Measurements from ENCODE around the gene IL1RL2. TPM values are rescaled to one million over a fixed set of nuclear protein-coding genes. Genes with fewer than 3 reads are reported as not detected.

IL1RL2 gene
- total RNA-seq, 1 experiment from 2014 or later: 0.11 TPM

GRCh38 chr2:102235042-102235473, 48.2 kb downstream of the IL1RL2 start:
- Histone ChIP-seq H3K9me3 (ENCODE audit: low read length) (no peaks in the 10 kb centered on the region), H2AFZ (ENCODE audit: low read length) (no peak overlapping the region), H3K4me2 (ENCODE audit: low read length) (no peak overlapping the region), H3K79me2 (ENCODE audit: low read length) (no peaks in the 10 kb centered on the region), H3K4me1 (ENCODE audit: insufficient read depth, low read length) (peaks cover 11% of the 10 kb centered on the region), H3K9me2 (replicated peaks; ENCODE audit: low read length) (no peaks in the 10 kb centered on the region), H3F3A (ENCODE audit: low read length, unreplicated experiment) (no peaks in the 10 kb centered on the region), H3K27me3 (ENCODE audit: low read length) (no peaks in the 10 kb centered on the region), H3K27ac (ENCODE audit: low read length) (no peak overlapping the region), H4K20me1 (ENCODE audit: low read length) (no peaks in the 10 kb centered on the region), H3K9ac (ENCODE audit: low read length) (no peak overlapping the region), H3K36me3 (ENCODE audit: low read depth, low read length) (no peaks in the 10 kb centered on the region), H3K4me3 (ENCODE audit: low read length) (no peak overlapping the region)
- intact Hi-C loops (cut with micrococcal nuclease): no loop called here
- POLR2A ChIA-PET (ENCODE audit: unreplicated experiment): no interaction called here
- DNase-seq: no peak
- no peak for TF ChIP-seq EZH2phosphoT487 (IDR thresholded peaks at IDR 0.05; ENCODE audit: borderline replicate concordance, low read length)
- TF ChIP-seq CTCF (conservative IDR thresholded peaks at IDR 0.05; ENCODE audit: low read depth, low read length): no peak
- no peak for TF ChIP-seq EZH2 (IDR thresholded peaks at IDR 0.05; ENCODE audit: low read length, unreplicated experiment)
- CTCF ChIA-PET: no interaction called here
- no TSS peak for BruUV-seq (replicated peaks)
- no peak for ATAC-seq

- no peak overlapping the region for H3K4me3 ChIP-seq (ENCODE audit: low read length)
- no peaks in the 10 kb centered on the region for H3K9me3 ChIP-seq (ENCODE audit: low read length)
- intact Hi-C loops (cut with micrococcal nuclease): no loop called here
- DNase-seq (peak; percentile 50), ATAC-seq (peak; percentile 59; the same call in 1 of the 2 replicates)
- no peaks in the 10 kb centered on the region for H3K79me2 ChIP-seq (ENCODE audit: low read length)
- H3K4me1 ChIP-seq (ENCODE audit: insufficient read depth, low read length): peaks cover 14% of the 10 kb centered on the region
- no TSS peak for BruUV-seq (replicated peaks)
- no peak overlapping the region for H3K9ac ChIP-seq (ENCODE audit: low read length)
- POLR2A ChIA-PET (ENCODE audit: unreplicated experiment): no interaction called here
- H3F3A ChIP-seq (ENCODE audit: low read length, unreplicated experiment): no peaks in the 10 kb centered on the region
- H3K9me2 ChIP-seq (replicated peaks; ENCODE audit: low read length): no peaks in the 10 kb centered on the region
- 0 out of 2 replicates have a peak overlapping the region, but pooled peaks have one; percentile 12 for H2AFZ ChIP-seq (ENCODE audit: low read length)
- no peak overlapping the region for H3K27ac ChIP-seq (ENCODE audit: low read length)
- CTCF ChIA-PET: interaction anchor here (0.5 kb wide), 1 partner anchor 275 kb away, joined by 7 read pairs; no protein-coding TSS in a partner anchor
- H3K36me3 ChIP-seq (ENCODE audit: low read depth, low read length): no peaks in the 10 kb centered on the region
- no peak overlapping the region for H3K4me2 ChIP-seq (ENCODE audit: low read length)
- no peaks in the 10 kb centered on the region for H4K20me1 ChIP-seq (ENCODE audit: low read length)
- TF ChIP-seq EZH2 (IDR thresholded peaks at IDR 0.05; ENCODE audit: low read length, unreplicated experiment): no peak
- TF ChIP-seq CTCF (conservative IDR thresholded peaks at IDR 0.05; ENCODE audit: low read depth, low read length): peak; percentile 70
- no peaks in the 10 kb centered on the region for H3K27me3 ChIP-seq (ENCODE audit: low read length)
Measured at GRCh38 chr2:102235491-102235890, 48.7 kb downstream of the IL1RL2 start.

GRCh38 chr2:102236132-102236531, 49.3 kb downstream of the IL1RL2 start:
- H3K9me3 ChIP-seq (ENCODE audit: low read length): no peaks in the 10 kb centered on the region
- ATAC-seq: no peak
- no peaks in the 10 kb centered on the region for H3K79me2 ChIP-seq (ENCODE audit: low read length)
- H3K27me3 ChIP-seq (ENCODE audit: low read length): no peaks in the 10 kb centered on the region
- CTCF ChIA-PET: interaction anchor here (0.5 kb wide), 1 partner anchor 274 kb away, joined by 7 read pairs; no protein-coding TSS in a partner anchor
- no peak overlapping the region for H2AFZ ChIP-seq (ENCODE audit: low read length)
- H3K4me1 ChIP-seq (ENCODE audit: insufficient read depth, low read length): peaks cover 19% of the 10 kb centered on the region
- no peak overlapping the region for H3K4me3 ChIP-seq (ENCODE audit: low read length)
- POLR2A ChIA-PET (ENCODE audit: unreplicated experiment): no interaction called here
- H3K36me3 ChIP-seq (ENCODE audit: low read depth, low read length): no peaks in the 10 kb centered on the region
- intact Hi-C loops (cut with micrococcal nuclease): no loop called here
- H3F3A ChIP-seq (ENCODE audit: low read length, unreplicated experiment): no peaks in the 10 kb centered on the region
- no peaks in the 10 kb centered on the region for H3K9me2 ChIP-seq (replicated peaks; ENCODE audit: low read length)
- no peak overlapping the region for H3K4me2 ChIP-seq (ENCODE audit: low read length)
- H3K27ac ChIP-seq (ENCODE audit: low read length): no peak overlapping the region
- BruUV-seq (replicated peaks): no TSS peak
- no peak overlapping the region for H3K9ac ChIP-seq (ENCODE audit: low read length)
- TF ChIP-seq CTCF (conservative IDR thresholded peaks at IDR 0.05; ENCODE audit: low read depth, low read length) (no peak), EZH2 (IDR thresholded peaks at IDR 0.05; ENCODE audit: low read length, unreplicated experiment) (no peak), EZH2phosphoT487 (IDR thresholded peaks at IDR 0.05; ENCODE audit: borderline replicate concordance, low read length) (no peak)
- H4K20me1 ChIP-seq (ENCODE audit: low read length): no peaks in the 10 kb centered on the region
- DNase-seq: no peak

All from PC-3 (cell line).